Epidermal melanocyte (primary cell): Measurements from ENCODE around the gene SYNDIG1.

Experiments
- DNase-seq: peaks from one replicate; pipeline ENCODE4 v3.0.0; 2011; ENCODE audit warnings: low spot score; ENCODE audit not compliant: insufficient read length

SYNDIG1 gene

GRCh38 chr20:24654425-24654824, 185.0 kb downstream of the SYNDIG1 start:
- no peak for DNase-seq

GRCh38 chr20:24656391-24656790, 187.0 kb downstream of the SYNDIG1 start:
- no peak for DNase-seq

- DNase-seq, result no peak
Measured at GRCh38 chr20:24657196-24657595, 187.8 kb downstream of the SYNDIG1 start.

GRCh38 chr20:24657878-24658620, 188.6 kb downstream of the SYNDIG1 start:
- DNase-seq, result no peak

- no peak for DNase-seq
Measured at GRCh38 chr20:24658920-24659660, 189.7 kb downstream of the SYNDIG1 start.

- no peak for DNase-seq
Measured at GRCh38 chr20:24659835-24660234, 190.4 kb downstream of the SYNDIG1 start.

GRCh38 chr20:24660651-24661050, 191.2 kb downstream of the SYNDIG1 start:
- DNase-seq, result no peak

- no peak for DNase-seq
Measured at GRCh38 chr20:24661255-24661654, 191.8 kb downstream of the SYNDIG1 start.

GRCh38 chr20:24662322-24662721, 192.9 kb downstream of the SYNDIG1 start:
- DNase-seq, result no peak

GRCh38 chr20:24662752-24663365, 193.4 kb downstream of the SYNDIG1 start:
- no peak for DNase-seq

GRCh38 chr20:24663496-24663895, 194.1 kb downstream of the SYNDIG1 start:
- DNase-seq, result no peak

GRCh38 chr20:24664266-24664986, 195.0 kb downstream of the SYNDIG1 start:
- DNase-seq, result no peak

- DNase-seq, result no peak
Measured at GRCh38 chr20:24665196-24665595, 195.8 kb downstream of the SYNDIG1 start.

- DNase-seq, result no peak
Measured at GRCh38 chr20:24665741-24666191, 196.3 kb downstream of the SYNDIG1 start.

- DNase-seq, result no peak
Measured at GRCh38 chr20:24667689-24668383, 198.4 kb downstream of the SYNDIG1 start.

GRCh38 chr20:24668384-24668702, 198.9 kb downstream of the SYNDIG1 start:
- DNase-seq, result no peak

- DNase-seq, result no peak
Measured at GRCh38 chr20:24668791-24669190, 199.4 kb downstream of the SYNDIG1 start.

- DNase-seq, result no peak
Measured at GRCh38 chr20:24669701-24670100, 200.3 kb downstream of the SYNDIG1 start.

GRCh38 chr20:24670341-24670872, 201.0 kb downstream of the SYNDIG1 start:
- DNase-seq, result no peak

- no peak for DNase-seq
Measured at GRCh38 chr20:24670981-24671380, 201.6 kb downstream of the SYNDIG1 start.
